ENCODE measurements around the gene SWAP70. TPM values are rescaled to one million over a fixed set of nuclear protein-coding genes. Genes with fewer than 3 reads are reported as not detected.
A peak's percentile ranks its signal among the peaks of the same experiment; 100 is the strongest.

Gene SWAP70
- total and polyA plus RNA-seq, 2 of the 8 experiments (the other 6 are each of a cell fraction or from before 2014, with no cell fraction given), result 14.8 to 37.5 TPM

- Histone ChIP-seq H3K14ac (ENCODE audit: insufficient read length) (no peak overlapping the region), H4K91ac (replicated peaks; ENCODE audit: insufficient read length, low read length) (no peak overlapping the region), H4K5ac (ENCODE audit: insufficient read length, low read depth, low read length) (no peak overlapping the region), H3K4me3 (ENCODE audit: extremely low read depth in 1 of 4, insufficient read depth in 2 of 4, low read depth in 3 of 4, low read length in 4 of 4) (no peak overlapping the region), H2AFZ (ENCODE audit: low read length) (no peak overlapping the region), H4K8ac (ENCODE audit: extremely low read depth, insufficient read depth, low read length) (no peak overlapping the region), H3K27ac (ENCODE audit: low read depth, low read length) (no peak overlapping the region), H3K9me3 (ENCODE audit: insufficient read depth in 2 of 2, low read depth in 1 of 2, low read length in 1 of 2) (no peaks in the 10 kb centered on the region), H2BK5ac (ENCODE audit: low read depth, low read length) (no peak overlapping the region), H3K23ac (ENCODE audit: insufficient read length) (no peak overlapping the region), H3K23me2 (ENCODE audit: low read depth, low read length) (peaks cover 4% of the 10 kb centered on the region; the same call in 1 of the 2 replicates), H3K4ac (replicated peaks; ENCODE audit: insufficient read length, low read depth, low read length) (no peak overlapping the region), H3K79me2 (ENCODE audit: control insufficient read depth in 1 of 2, insufficient read depth in 2 of 2, low read length in 2 of 2) (peaks cover 13 to 69% of the 10 kb centered on the region in 2 experiments), H2BK20ac (ENCODE audit: low read length) (no peak overlapping the region), H2BK120ac (replicated peaks; ENCODE audit: low read depth, low read length) (no peak overlapping the region), H2AK5ac (ENCODE audit: low read depth, low read length) (no peak overlapping the region), H3K56ac (replicated peaks; ENCODE audit: insufficient read length, low read depth, low read length) (no peak overlapping the region), H3K18ac (ENCODE audit: extremely low read depth, low read length) (no peak overlapping the region), H2BK12ac (ENCODE audit: low read depth, low read length) (no peak overlapping the region), H3K79me1 (ENCODE audit: low read depth, low read length) (peaks cover 13% of the 10 kb centered on the region), H3K36me3 (ENCODE audit: control insufficient read depth in 2 of 4, insufficient read depth in 4 of 4, low read length in 3 of 4) (no peaks in the 10 kb centered on the region), H4K20me1 (replicated peaks in 1 of 2; ENCODE audit: control insufficient read depth in 1 of 2, insufficient read depth in 2 of 2, low read length in 2 of 2) (peaks cover 0 to 3% of the 10 kb centered on the region in 2 experiments), H2BK15ac (ENCODE audit: low read length) (no peak overlapping the region), H3K27me3 (replicated peaks in 1 of 4; ENCODE audit: control insufficient read depth in 3 of 4, extremely low read depth in 1 of 4, insufficient read depth in 3 of 4, low read length in 3 of 4) (no peaks in the 10 kb centered on the region), H3K4me1 (replicated peaks in 1 of 4; ENCODE audit: control insufficient read depth in 3 of 4, insufficient read depth in 4 of 4, low read length in 3 of 4) (peaks cover 1 to 18% (median 10%) of the 10 kb centered on the region in 4 experiments; a peak in 5 of 7 replicates), H3K4me2 (ENCODE audit: insufficient read depth in 1 of 2, low read depth in 2 of 2, low read length in 2 of 2) (peak overlapping the region in 1 of 2 experiments; percentile 36; a peak in 1 of 4 replicates), H3K9ac (replicated peaks in 1 of 4; ENCODE audit: extremely low read depth in 1 of 4, low read depth in 3 of 4, low read length in 3 of 4) (no peak overlapping the region)
- CTCF ChIA-PET (ENCODE audit: partially characterized antibody), result interaction anchor here (1.4 to 2.9 kb wide), 4 partner anchors 13 to 77 kb away, joined by 3 to 12 read pairs (median 4); partner anchors contain the start of gene SWAP70
- TF ChIP-seq JUN (IDR thresholded peaks at IDR 0.05; ENCODE audit: low read depth, low read length) (no peak), SIN3A (conservative IDR thresholded peaks at IDR 0.05 in 1 of 2, IDR thresholded peaks at IDR 0.05 in 1 of 2; ENCODE audit: low read depth in 1 of 2, low read length in 2 of 2) (no peak), SAP30 (IDR thresholded peaks at IDR 0.05; ENCODE audit: insufficient read depth, insufficient replicate concordance, low read length) (no peak), SRF (IDR thresholded peaks at IDR 0.05; ENCODE audit: low read depth, low read length) (no peak), TBP (IDR thresholded peaks at IDR 0.05; ENCODE audit: low read depth, low read length) (no peak), SIRT6 (IDR thresholded peaks at IDR 0.05; ENCODE audit: low read length) (no peak), HDAC2 (IDR thresholded peaks at IDR 0.05; ENCODE audit: borderline replicate concordance in 1 of 2, low read depth in 2 of 2, low read length in 2 of 2) (no peak), TEAD4 (IDR thresholded peaks at IDR 0.05; ENCODE audit: low read depth, low read length) (no peak), CBX8 (IDR thresholded peaks at IDR 0.05; ENCODE audit: borderline replicate concordance, low read depth, low read length) (no peak), HDAC6 (IDR thresholded peaks at IDR 0.05; ENCODE audit: low read depth, low read length) (no peak), EGR1 (IDR thresholded peaks at IDR 0.05; ENCODE audit: borderline replicate concordance, low read depth, low read length) (no peak), CTCF (IDR thresholded peaks at IDR 0.05; ENCODE audit: control extremely low read depth in 1 of 3, insufficient read depth in 1 of 3, low read depth in 1 of 3, low read length in 3 of 3) (no peak)
- no peak for DNase-seq (ENCODE audit: low read depth in 1 of 2, low spot score in 2 of 2)
- POLR2A ChIA-PET (ENCODE audit: partially characterized antibody), result interaction anchor here (1.0 to 1.6 kb wide), 4 partner anchors 9 to 37 kb away, joined by 3 to 5 read pairs (median 4); partner anchors contain the start of gene SWAP70
- no peak for FAIRE-seq
Measured at GRCh38 chr11:9677951-9678350, 14.1 kb downstream of the SWAP70 start.
